ENCODE measurements around the gene VIM. TPM values are rescaled to one million over a fixed set of nuclear protein-coding genes. Genes with fewer than 3 reads are reported as not detected.
A peak's percentile ranks its signal among the peaks of the same experiment; 100 is the strongest.

Gene VIM
- total and polyA plus RNA-seq, 2 donors (not counting 1 experiment from before 2014, with no cell fraction given) = 343 to 375 TPM

DNA sequence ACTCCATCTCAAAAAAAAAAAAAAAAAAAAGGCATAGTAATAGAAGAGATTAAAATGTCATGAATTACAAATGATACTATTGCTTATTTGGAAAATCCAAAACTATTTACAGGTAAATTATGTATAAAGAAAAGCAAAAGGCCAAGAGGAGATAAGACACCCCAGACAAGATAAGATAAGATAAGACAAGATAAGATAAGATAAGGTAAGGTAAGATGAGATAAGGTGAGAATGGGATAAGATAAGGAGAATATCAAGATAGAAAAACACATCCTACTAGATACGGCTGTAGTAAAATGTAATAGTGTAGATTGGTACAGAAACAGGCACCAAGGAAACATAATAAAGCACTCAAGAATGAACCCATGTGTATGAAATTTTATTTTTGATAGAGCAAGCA, 20.9 kb downstream of the VIM start:
- no peaks in the 10 kb centered on the region for H3K27me3 ChIP-seq (replicated peaks in 1 of 4; ENCODE audit: control extremely low read depth in 1 of 4, control insufficient read depth in 3 of 4, insufficient read depth in 4 of 4, low read length in 3 of 4)
- H3K36me3 ChIP-seq (replicated peaks in 1 of 2; ENCODE audit: control extremely low read depth in 1 of 2, control insufficient read depth in 1 of 2, extremely low read depth in 1 of 2, insufficient read depth in 2 of 2, low read length in 1 of 2) = no peaks in the 10 kb centered on the region
- ChIA-PET CTCF (interaction anchor here (1.2 kb wide), 1 partner anchor 421 kb away, joined by 4 read pairs; no protein-coding TSS in a partner anchor), POLR2A (no interaction called here)
- H2AFZ ChIP-seq (ENCODE audit: insufficient read depth, low read depth, low read length, poor library complexity, severe bottlenecking) = no peak overlapping the region
- H4K20me1 ChIP-seq (ENCODE audit: control insufficient read depth, insufficient read depth, low read length, poor library complexity, severe bottlenecking) = no peaks in the 10 kb centered on the region
- Mint-ChIP-seq H3K27ac (no peak overlapping the region), H3K9me3 (ENCODE audit: insufficient read depth) (no peaks in the 10 kb centered on the region), H3K27me3 (peaks cover 10% of the 10 kb centered on the region), H3K4me3 (no peak overlapping the region), H3K4me1 (no peaks in the 10 kb centered on the region)
- no peak overlapping the region for H3K4me3 ChIP-seq (ENCODE audit: control extremely low read depth in 1 of 5, extremely low read depth in 1 of 5, insufficient read depth in 1 of 5, low read depth in 2 of 5, low read length in 4 of 5)
- no peaks in the 10 kb centered on the region for H3K79me2 ChIP-seq (ENCODE audit: control insufficient read depth, insufficient read depth, low read length)
- no peak overlapping the region for H3K4me2 ChIP-seq (replicated peaks; ENCODE audit: low read depth, low read length, poor library complexity, severe bottlenecking)
- intact Hi-C loops (cut with micrococcal nuclease) = loop anchor here (1.0 to 2.0 kb wide), 2 partner anchors 358 to 406 kb away; no protein-coding TSS in a partner anchor
- ATAC-seq (ENCODE audit: low read depth) (no peak), DNase-seq (no peak)
- no CpG with 5 or more reads among the region's 1 CpG for WGBS (ENCODE audit: insufficient coverage)
- peaks cover 0 to 1% (median 0%) of the 10 kb centered on the region in 3 donors for H3K9me3 ChIP-seq (ENCODE audit: control extremely low read depth in 1 of 3, control insufficient read depth in 2 of 3, insufficient read depth in 1 of 3, low read length in 2 of 3)
- H3K4me1 ChIP-seq (ENCODE audit: control insufficient read depth in 2 of 2, insufficient read depth in 2 of 2, low read length in 2 of 2) = no peaks in the 10 kb centered on the region
- TF ChIP-seq, protein P1, sequence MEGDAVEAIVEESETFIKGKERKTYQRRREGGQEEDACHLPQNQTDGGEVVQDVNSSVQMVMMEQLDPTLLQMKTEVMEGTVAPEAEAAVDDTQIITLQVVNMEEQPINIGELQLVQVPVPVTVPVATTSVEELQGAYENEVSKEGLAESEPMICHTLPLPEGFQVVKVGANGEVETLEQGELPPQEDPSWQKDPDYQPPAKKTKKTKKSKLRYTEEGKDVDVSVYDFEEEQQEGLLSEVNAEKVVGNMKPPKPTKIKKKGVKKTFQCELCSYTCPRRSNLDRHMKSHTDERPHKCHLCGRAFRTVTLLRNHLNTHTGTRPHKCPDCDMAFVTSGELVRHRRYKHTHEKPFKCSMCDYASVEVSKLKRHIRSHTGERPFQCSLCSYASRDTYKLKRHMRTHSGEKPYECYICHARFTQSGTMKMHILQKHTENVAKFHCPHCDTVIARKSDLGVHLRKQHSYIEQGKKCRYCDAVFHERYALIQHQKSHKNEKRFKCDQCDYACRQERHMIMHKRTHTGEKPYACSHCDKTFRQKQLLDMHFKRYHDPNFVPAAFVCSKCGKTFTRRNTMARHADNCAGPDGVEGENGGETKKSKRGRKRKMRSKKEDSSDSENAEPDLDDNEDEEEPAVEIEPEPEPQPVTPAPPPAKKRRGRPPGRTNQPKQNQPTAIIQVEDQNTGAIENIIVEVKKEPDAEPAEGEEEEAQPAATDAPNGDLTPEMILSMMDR (IDR thresholded peaks at IDR 0.05) = no peak
- no peak for TF ChIP-seq EZH2 (IDR thresholded peaks at IDR 0.05; ENCODE audit: borderline replicate concordance, insufficient read depth, low read depth, low read length, poor library complexity, severe bottlenecking)
- H3K9ac ChIP-seq (ENCODE audit: low read length) = no peak overlapping the region
- H3K27ac ChIP-seq (ENCODE audit: low read length in 2 of 2) = no peak overlapping the region

DNA sequence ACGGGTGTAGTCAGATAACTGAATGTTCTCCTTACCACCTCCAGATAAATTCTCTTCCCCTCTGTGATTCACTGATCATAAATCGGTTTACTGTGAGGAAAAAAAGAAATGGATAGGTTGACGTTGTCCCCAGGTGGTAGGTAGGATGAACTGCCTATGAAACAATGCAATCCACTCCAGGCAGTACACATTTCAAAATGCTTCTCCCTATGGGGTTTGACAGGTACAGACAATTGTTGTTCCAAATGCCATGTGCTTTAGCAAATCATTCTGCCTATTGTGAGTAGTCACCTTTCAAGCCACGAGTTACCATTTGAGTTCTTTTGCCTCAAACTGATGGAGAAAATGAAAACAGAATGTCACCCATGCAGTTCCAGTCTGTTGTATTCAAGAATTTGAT, 21.8 kb downstream of the VIM start:
- CTCF ChIA-PET = interaction anchor here (0.6 to 8.1 kb wide), 4 partner anchors 358 to 410 kb away, joined by 3 to 72 read pairs (median 4); no protein-coding TSS in a partner anchor
- no peak overlapping the region for H3K4me3 Mint-ChIP-seq

More for the DNA sequence above, 21.8 kb downstream of the VIM start:
- no peaks in the 10 kb centered on the region for H3K36me3 ChIP-seq (replicated peaks in 1 of 2; ENCODE audit: control extremely low read depth in 1 of 2, control insufficient read depth in 1 of 2, extremely low read depth in 1 of 2, insufficient read depth in 2 of 2, low read length in 1 of 2)
- H4K20me1 ChIP-seq (ENCODE audit: control insufficient read depth, insufficient read depth, low read length, poor library complexity, severe bottlenecking) = no peaks in the 10 kb centered on the region
- DNase-seq (peak; percentile 23), ATAC-seq (ENCODE audit: low read depth) (peak; percentile 31)
- no peak overlapping the region for H3K4me2 ChIP-seq (replicated peaks; ENCODE audit: low read depth, low read length, poor library complexity, severe bottlenecking)
- Mint-ChIP-seq H3K27ac (no peak overlapping the region), H3K4me1 (no peaks in the 10 kb centered on the region), H3K27me3 (peaks cover 10% of the 10 kb centered on the region), H3K9me3 (ENCODE audit: insufficient read depth) (no peaks in the 10 kb centered on the region)
- TF ChIP-seq, protein P1 (IDR thresholded peaks at IDR 0.05) = peak; percentile 50
- TF ChIP-seq EZH2 (IDR thresholded peaks at IDR 0.05; ENCODE audit: borderline replicate concordance, insufficient read depth, low read depth, low read length, poor library complexity, severe bottlenecking) = no peak
- no peak overlapping the region for H3K4me3 ChIP-seq (ENCODE audit: control extremely low read depth in 1 of 5, extremely low read depth in 1 of 5, insufficient read depth in 1 of 5, low read depth in 2 of 5, low read length in 4 of 5)
- peaks cover 0 to 1% (median 0%) of the 10 kb centered on the region in 3 donors for H3K9me3 ChIP-seq (ENCODE audit: control extremely low read depth in 1 of 3, control insufficient read depth in 2 of 3, insufficient read depth in 1 of 3, low read length in 2 of 3)
- intact Hi-C loops (cut with micrococcal nuclease) = loop anchor here (1.0 to 2.0 kb wide), 2 partner anchors 359 to 407 kb away; no protein-coding TSS in a partner anchor
- no peak overlapping the region for H2AFZ ChIP-seq (ENCODE audit: insufficient read depth, low read depth, low read length, poor library complexity, severe bottlenecking)
- no peak overlapping the region for H3K9ac ChIP-seq (ENCODE audit: low read length)
- H3K27ac ChIP-seq (ENCODE audit: low read length in 2 of 2) = no peak overlapping the region
- H3K4me1 ChIP-seq (ENCODE audit: control insufficient read depth in 2 of 2, insufficient read depth in 2 of 2, low read length in 2 of 2) = no peaks in the 10 kb centered on the region
- WGBS (ENCODE audit: insufficient coverage) = no CpG with 5 or more reads among the region's 4 CpGs
- POLR2A ChIA-PET = no interaction called here
- H3K27me3 ChIP-seq (replicated peaks in 1 of 4; ENCODE audit: control extremely low read depth in 1 of 4, control insufficient read depth in 3 of 4, insufficient read depth in 4 of 4, low read length in 3 of 4) = no peaks in the 10 kb centered on the region
- no peaks in the 10 kb centered on the region for H3K79me2 ChIP-seq (ENCODE audit: control insufficient read depth, insufficient read depth, low read length)
